H1 (cell line): ENCODE data around the gene EXTL2. TPM values are rescaled to one million over a fixed set of nuclear protein-coding genes. Genes with fewer than 3 reads are reported as not detected.

Source experiments
- ATF2 ChIP-seq: IDR thresholded peaks from 2 replicates; pipeline ENCODE4 v1.6.1; 2012; ENCODE audit warnings: low read length, inconsistent platforms
- CHD2 ChIP-seq: IDR thresholded peaks from 2 replicates; pipeline ENCODE4 v1.6.1; 2012; ENCODE audit warnings: low read length, improper control_type of control experiment
- CHD7 ChIP-seq: fragments of 300-600 bp; sonication (generic); IDR thresholded peaks from 2 replicates; pipeline ENCODE4 v1.7.1; 2012; ENCODE audit warnings: low read length, moderate library complexity, mild to moderate bottlenecking, inconsistent platforms; ENCODE audit not compliant: insufficient replicate concordance
- JUN ChIP-seq: IDR thresholded peaks from 2 replicates; pipeline ENCODE4 v1.6.1; 2011; ENCODE audit warnings: low read depth, mild to moderate bottlenecking, improper control_type of control experiment, low read length
- polyA plus RNA-seq, 7 experiments: library from polyadenylated mRNA; depleted of rRNA in 3 of 7; stranded (reverse) in 5 of 7; unstranded in 2 of 7; fragments of >200 nt in 5 of 7; fragments of 200-250 nt in 2 of 7; gene quantifications; 1 replicate in 5 of 7; 2 replicates in 1 of 7; 4 replicates in 1 of 7; pipeline versions ENCODE4 v1.2.1 to v1.2.3, GENCODE V29; 2011 to 2013; ENCODE audit warnings: missing spikeins in 2 of 7, mixed read lengths in 2 of 7
- total RNA-seq: library from RNA; stranded (reverse); fragmentation: NEBNext Ultra II Directional; extraction: Animal tissue kit (Norgen Biotek cat#: 25700); gene quantifications from 2 replicates; pipeline ENCODE4 v1.2.1, GENCODE V29; 2021

Gene EXTL2
- total and polyA plus RNA-seq, 2 of the 8 experiments (the other 6 are each of a cell fraction or from before 2014, with no cell fraction given): 27.1 to 54.7 TPM

GRCh38 chr1:100905181-100905580 is 10.5 kb upstream of the EXTL2 start (continued):
- TF ChIP-seq CHD7 (no peak), JUN (no peak), CHD2 (no peak), ATF2 (no peak)
- TF ChIP-seq, all 59 proteins: peak for 0
